ENCODE results near the gene HOXD9.

Gene HOXD9

DNA sequence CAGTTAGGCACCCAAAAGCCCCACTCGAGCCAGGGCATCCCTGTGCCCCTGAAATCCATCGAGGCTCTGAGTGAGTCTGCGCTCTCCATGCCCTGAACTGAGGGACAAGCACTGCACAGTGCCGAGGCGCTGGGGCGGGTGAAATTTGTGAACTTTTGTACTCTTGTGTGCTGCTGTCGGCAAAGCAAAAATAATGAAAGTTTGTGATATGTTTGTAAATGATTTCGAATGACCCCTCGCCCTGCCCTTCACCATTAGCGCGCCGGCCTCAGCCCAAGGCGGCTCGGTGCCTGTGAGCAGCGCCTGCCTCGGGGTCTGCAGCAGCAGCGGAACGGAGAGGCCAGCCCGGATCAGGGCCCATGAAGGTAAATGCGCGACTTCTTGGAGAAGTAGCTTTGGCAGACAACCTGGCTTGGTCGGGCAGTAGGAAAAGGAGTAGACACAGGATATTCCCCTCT lies 27.0 kb downstream of the HOXD9 start:
- WGBS (ENCODE audit: insufficient coverage): 12% methylated on average over 17 of the region's 22 CpGs
- H3K36me3 ChIP-seq (ENCODE audit: control insufficient read depth in 4 of 4, insufficient read depth in 4 of 4, low read length in 3 of 4): no peaks in the 10 kb centered on the region
- no peak overlapping the region for H3K4me3 ChIP-seq (ENCODE audit: control insufficient read depth in 1 of 7, extremely low read depth in 1 of 7, insufficient read depth in 4 of 7, low read depth in 2 of 7, low read length in 6 of 7)
- CTCF ChIA-PET: no interaction called here
- no peak for DNase-seq
- peaks cover 18 to 100% (median 65%) of the 10 kb centered on the region in 5 experiments for H3K27me3 ChIP-seq (replicated peaks in 2 of 5; ENCODE audit: control insufficient read depth in 4 of 5, insufficient read depth in 5 of 5, low read length in 4 of 5)
- peaks cover 0 to 9% (median 1%) of the 10 kb centered on the region in 4 experiments for H3K4me1 ChIP-seq (ENCODE audit: control extremely low read depth in 1 of 4, control insufficient read depth in 4 of 4, insufficient read depth in 4 of 4, low read length in 3 of 4)
- peaks cover 0 to 3% (median 0%) of the 10 kb centered on the region in 5 experiments for H3K9me3 ChIP-seq (ENCODE audit: control extremely low read depth in 1 of 5, control insufficient read depth in 4 of 5, insufficient read depth in 2 of 5, low read depth in 1 of 5, low read length in 4 of 5)
- POLR2A ChIA-PET: no interaction called here
- H3K27ac ChIP-seq (ENCODE audit: insufficient read depth in 1 of 2, low read depth in 1 of 2, low read length in 2 of 2, poor library complexity in 1 of 2, severe bottlenecking in 2 of 2): no peak overlapping the region

- Histone ChIP-seq H3K27me3 (replicated peaks in 2 of 5; ENCODE audit: control insufficient read depth in 4 of 5, insufficient read depth in 5 of 5, low read length in 4 of 5) (peaks cover 23 to 100% (median 66%) of the 10 kb centered on the region in 5 experiments), H3K27ac (ENCODE audit: insufficient read depth in 1 of 2, low read depth in 1 of 2, low read length in 2 of 2, poor library complexity in 1 of 2, severe bottlenecking in 2 of 2) (no peak overlapping the region), H3K9me3 (ENCODE audit: control extremely low read depth in 1 of 5, control insufficient read depth in 4 of 5, insufficient read depth in 2 of 5, low read depth in 1 of 5, low read length in 4 of 5) (peaks cover 0 to 3% (median 0%) of the 10 kb centered on the region in 5 experiments), H3K36me3 (ENCODE audit: control insufficient read depth in 4 of 4, insufficient read depth in 4 of 4, low read length in 3 of 4) (no peaks in the 10 kb centered on the region), H3K4me3 (ENCODE audit: control insufficient read depth in 1 of 7, extremely low read depth in 1 of 7, insufficient read depth in 4 of 7, low read depth in 2 of 7, low read length in 6 of 7) (no peak overlapping the region), H3K4me1 (ENCODE audit: control extremely low read depth in 1 of 4, control insufficient read depth in 4 of 4, insufficient read depth in 4 of 4, low read length in 3 of 4) (peaks cover 0 to 9% (median 1%) of the 10 kb centered on the region in 4 experiments)
- ChIA-PET CTCF (interaction anchor here (1.2 to 1.8 kb wide), 3 partner anchors 11 to 23 kb away, joined by 3 to 5 read pairs (median 3); no protein-coding TSS in a partner anchor), POLR2A (no interaction called here)
- no peak for DNase-seq
- WGBS (ENCODE audit: insufficient coverage): 22% methylated on average over 19 of the region's 24 CpGs
These were observed 27.5 kb downstream of the HOXD9 start for GRCh38 chr2:176149939-176150583.

GRCh38 chr2:176150584-176151441 lies 28.3 kb downstream of the HOXD9 start:
- ChIA-PET CTCF (interaction anchor here (0.7 to 1.8 kb wide), 4 partner anchors 10 to 36 kb away, joined by 3 to 5 read pairs (median 3); no protein-coding TSS in a partner anchor), POLR2A (no interaction called here)
- H3K9me3 ChIP-seq (ENCODE audit: control extremely low read depth in 1 of 5, control insufficient read depth in 4 of 5, insufficient read depth in 2 of 5, low read depth in 1 of 5, low read length in 4 of 5): peaks cover 0 to 3% (median 0%) of the 10 kb centered on the region in 5 experiments
- no peak for DNase-seq
- H3K36me3 ChIP-seq (ENCODE audit: control insufficient read depth in 4 of 4, insufficient read depth in 4 of 4, low read length in 3 of 4): no peaks in the 10 kb centered on the region
- H3K4me3 ChIP-seq (ENCODE audit: control insufficient read depth in 1 of 7, extremely low read depth in 1 of 7, insufficient read depth in 4 of 7, low read depth in 2 of 7, low read length in 6 of 7): no peak overlapping the region
- peaks cover 22 to 100% (median 67%) of the 10 kb centered on the region in 5 experiments for H3K27me3 ChIP-seq (replicated peaks in 2 of 5; ENCODE audit: control insufficient read depth in 4 of 5, insufficient read depth in 5 of 5, low read length in 4 of 5)
- peaks cover 0 to 9% (median 1%) of the 10 kb centered on the region in 4 experiments for H3K4me1 ChIP-seq (ENCODE audit: control extremely low read depth in 1 of 4, control insufficient read depth in 4 of 4, insufficient read depth in 4 of 4, low read length in 3 of 4)
- WGBS (ENCODE audit: insufficient coverage): 41% methylated on average over 11 of the region's 14 CpGs
- no peak overlapping the region for H3K27ac ChIP-seq (ENCODE audit: insufficient read depth in 1 of 2, low read depth in 1 of 2, low read length in 2 of 2, poor library complexity in 1 of 2, severe bottlenecking in 2 of 2)

DNA sequence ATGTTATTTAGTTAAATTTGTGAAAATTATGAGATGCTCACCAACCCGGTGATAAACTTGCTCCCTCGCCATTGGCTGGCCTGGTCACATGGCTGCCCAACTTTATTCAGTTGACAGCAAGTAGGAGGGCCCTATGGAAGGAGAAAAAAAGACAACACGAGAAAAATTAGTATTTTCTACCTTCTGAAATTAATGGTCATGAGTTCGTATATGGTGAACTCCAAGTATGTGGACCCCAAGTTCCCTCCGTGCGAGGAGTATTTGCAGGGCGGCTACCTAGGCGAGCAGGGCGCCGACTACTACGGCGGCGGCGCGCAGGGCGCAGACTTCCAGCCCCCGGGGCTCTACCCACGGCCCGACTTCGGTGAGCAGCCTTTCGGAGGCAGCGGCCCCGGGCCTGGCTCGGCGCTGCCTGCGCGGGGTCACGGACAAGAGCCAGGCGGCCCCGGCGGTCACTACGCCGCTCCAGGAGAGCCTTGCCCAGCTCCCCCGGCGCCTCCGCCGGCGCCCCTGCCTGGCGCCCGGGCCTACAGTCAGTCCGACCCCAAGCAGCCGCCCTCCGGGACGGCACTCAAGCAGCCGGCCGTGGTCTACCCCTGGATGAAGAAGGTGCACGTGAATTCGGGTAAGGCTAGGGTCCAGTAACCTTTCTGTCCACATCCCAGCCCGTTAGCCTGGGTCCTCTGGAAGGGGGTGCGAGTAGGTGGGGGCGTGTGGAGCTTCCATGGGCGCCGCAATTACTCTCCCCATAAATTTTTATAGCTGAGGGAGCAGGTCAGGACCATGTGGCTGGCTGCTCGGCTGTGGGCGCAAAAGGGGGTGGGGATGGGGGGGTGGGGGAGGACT lies 29.1 kb downstream of the HOXD9 start, which contains the start of gene HOXD4:
Gene HOXD4 (plus strand): TSS at position 109 of the 846 bp plus-strand sequence. CDS start 84 bp downstream, at position 193.
- no peaks in the 10 kb centered on the region for H3K36me3 ChIP-seq (ENCODE audit: control insufficient read depth in 4 of 4, insufficient read depth in 4 of 4, low read length in 3 of 4)
- 2% methylated on average over 49 of the region's 55 CpGs for WGBS (ENCODE audit: insufficient coverage)
- peaks cover 17 to 100% (median 64%) of the 10 kb centered on the region in 5 experiments for H3K27me3 ChIP-seq (replicated peaks in 2 of 5; ENCODE audit: control insufficient read depth in 4 of 5, insufficient read depth in 5 of 5, low read length in 4 of 5)
- DNase-seq: no peak
- H3K9me3 ChIP-seq (ENCODE audit: control extremely low read depth in 1 of 5, control insufficient read depth in 4 of 5, insufficient read depth in 2 of 5, low read depth in 1 of 5, low read length in 4 of 5): peaks cover 0 to 4% (median 0%) of the 10 kb centered on the region in 5 experiments
- POLR2A ChIA-PET: no interaction called here
- peaks cover 0 to 9% (median 1%) of the 10 kb centered on the region in 4 experiments for H3K4me1 ChIP-seq (ENCODE audit: control extremely low read depth in 1 of 4, control insufficient read depth in 4 of 4, insufficient read depth in 4 of 4, low read length in 3 of 4)
- H3K4me3 ChIP-seq (ENCODE audit: control insufficient read depth in 1 of 7, extremely low read depth in 1 of 7, insufficient read depth in 4 of 7, low read depth in 2 of 7, low read length in 6 of 7): no peak within 1 kb of the TSS
- H3K27ac ChIP-seq (ENCODE audit: insufficient read depth in 1 of 2, low read depth in 1 of 2, low read length in 2 of 2, poor library complexity in 1 of 2, severe bottlenecking in 2 of 2): no peak within 1 kb of the TSS
- CTCF ChIA-PET: interaction anchor here (0.7 to 1.8 kb wide), 4 partner anchors 9 to 36 kb away, joined by 3 to 5 read pairs (median 3); no protein-coding TSS in a partner anchor

DNA sequence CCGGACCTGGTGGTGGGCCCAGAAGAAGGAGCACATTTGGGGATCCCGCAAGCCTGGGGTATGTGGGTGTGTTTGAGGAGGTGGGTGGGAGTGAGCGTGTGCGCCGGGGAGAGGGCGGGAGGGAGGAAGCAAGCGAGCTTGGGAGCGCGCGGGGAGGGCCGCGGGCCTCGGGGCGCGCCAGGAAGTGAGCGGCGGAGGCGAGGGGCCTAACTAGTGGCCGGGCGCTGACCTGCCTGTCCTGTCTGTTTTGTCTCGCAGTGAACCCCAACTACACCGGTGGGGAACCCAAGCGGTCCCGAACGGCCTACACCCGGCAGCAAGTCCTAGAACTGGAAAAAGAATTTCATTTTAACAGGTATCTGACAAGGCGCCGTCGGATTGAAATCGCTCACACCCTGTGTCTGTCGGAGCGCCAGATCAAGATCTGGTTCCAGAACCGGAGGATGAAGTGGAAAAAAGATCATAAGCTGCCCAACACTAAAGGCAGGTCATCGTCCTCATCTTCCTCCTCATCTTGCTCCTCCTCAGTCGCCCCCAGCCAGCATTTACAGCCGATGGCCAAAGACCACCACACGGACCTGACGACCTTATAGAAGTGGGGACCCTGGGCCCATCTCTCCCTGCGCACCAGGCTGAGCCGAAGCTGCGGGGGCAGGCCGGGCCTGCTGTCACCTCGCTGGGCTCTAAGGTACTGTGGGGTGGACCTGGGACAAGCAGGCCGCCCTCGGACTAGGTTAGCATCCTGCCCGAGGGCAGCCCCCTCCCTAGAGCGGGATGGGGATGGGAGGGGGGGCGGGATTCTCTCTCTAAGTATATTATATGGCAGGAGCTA lies 30.0 kb downstream of the HOXD9 start:
- peaks cover 0 to 11% (median 4%) of the 10 kb centered on the region in 4 experiments for H3K4me1 ChIP-seq (ENCODE audit: control extremely low read depth in 1 of 4, control insufficient read depth in 4 of 4, insufficient read depth in 4 of 4, low read length in 3 of 4)
- 10% methylated on average over 45 of the region's 48 CpGs for WGBS (ENCODE audit: insufficient coverage)
- H3K9me3 ChIP-seq (ENCODE audit: control extremely low read depth in 1 of 5, control insufficient read depth in 4 of 5, insufficient read depth in 2 of 5, low read depth in 1 of 5, low read length in 4 of 5): peaks cover 0 to 3% (median 0%) of the 10 kb centered on the region in 5 experiments
- H3K4me3 ChIP-seq (ENCODE audit: control insufficient read depth in 1 of 7, extremely low read depth in 1 of 7, insufficient read depth in 4 of 7, low read depth in 2 of 7, low read length in 6 of 7): no peak overlapping the region
- peaks cover 17 to 100% (median 64%) of the 10 kb centered on the region in 5 experiments for H3K27me3 ChIP-seq (replicated peaks in 2 of 5; ENCODE audit: control insufficient read depth in 4 of 5, insufficient read depth in 5 of 5, low read length in 4 of 5)
- no peak overlapping the region for H3K27ac ChIP-seq (ENCODE audit: insufficient read depth in 1 of 2, low read depth in 1 of 2, low read length in 2 of 2, poor library complexity in 1 of 2, severe bottlenecking in 2 of 2)
- CTCF ChIA-PET: interaction anchor here (1.1 kb wide), 1 partner anchor 12 kb away, joined by 3 read pairs; no protein-coding TSS in a partner anchor
- POLR2A ChIA-PET: no interaction called here
- H3K36me3 ChIP-seq (ENCODE audit: control insufficient read depth in 4 of 4, insufficient read depth in 4 of 4, low read length in 3 of 4): no peaks in the 10 kb centered on the region
- DNase-seq: no peak
